Activated T-cell treated with anti-CD3 and anti-CD28 coated beads, Interleukin-2, amount 50 U/mL, for 1 hour (primary cell): ENCODE measurements around the gene ASPG.
A peak's percentile ranks its signal among the peaks of the same experiment; 100 is the strongest.

Source experiments
- DNase-seq: peaks from one replicate; pipeline ENCODE4 v3.0.0-alpha.2; 2020

ASPG gene

GRCh38 chr14:104094709-104095425, 9.4 kb downstream of the ASPG start:
- peak; percentile 80 for DNase-seq

GRCh38 chr14:104095426-104096310, 10.2 kb downstream of the ASPG start:
- no peak for DNase-seq

- DNase-seq: no peak
Measured at GRCh38 chr14:104096318-104096717, 10.8 kb downstream of the ASPG start.

GRCh38 chr14:104096751-104097700, 11.5 kb downstream of the ASPG start:
- DNase-seq: no peak

GRCh38 chr14:104098272-104099095, 13.0 kb downstream of the ASPG start:
- DNase-seq: no peak

GRCh38 chr14:104099096-104100041, 13.9 kb downstream of the ASPG start:
- no peak for DNase-seq

- DNase-seq: no peak
Measured at GRCh38 chr14:104100171-104101085, 14.9 kb downstream of the ASPG start.

GRCh38 chr14:104101086-104101621, 15.7 kb downstream of the ASPG start:
- DNase-seq: no peak

GRCh38 chr14:104101651-104102281, 16.3 kb downstream of the ASPG start:
- DNase-seq: no peak

GRCh38 chr14:104102282-104102914, 16.9 kb downstream of the ASPG start:
- DNase-seq: no peak

GRCh38 chr14:104103061-104103445, 17.6 kb downstream of the ASPG start:
- no peak for DNase-seq

GRCh38 chr14:104103446-104104075, 18.1 kb downstream of the ASPG start:
- DNase-seq: no peak

GRCh38 chr14:104104076-104104901, 18.8 kb downstream of the ASPG start:
- no peak for DNase-seq

GRCh38 chr14:104105071-104105821, 19.7 kb downstream of the ASPG start:
- DNase-seq: no peak

GRCh38 chr14:104105822-104106470, 20.4 kb downstream of the ASPG start:
- no peak for DNase-seq
